Transverse colon (tissue), 4 donors: Measurements from ENCODE around the gene FAM229A. TPM values are rescaled to one million over a fixed set of nuclear protein-coding genes. Genes with fewer than 3 reads are reported as not detected.

Source experiments
- DNase-seq: peaks from one replicate; pipeline ENCODE4 v3.0.0-alpha.2; 2019
- H3K27ac ChIP-seq, 4 donors: fragments of 200-600 bp; sonication (generic); 2 replicates each; pipeline ENCODE4 v1.5.1; 2016 to 2018; ENCODE audit warnings: inconsistent platforms in 4 of 4
- H3K27me3 ChIP-seq: fragments of 200-600 bp; sonication (generic); 2 replicates; pipeline ENCODE4 v1.5.1; 2017; ENCODE audit warnings: inconsistent platforms
- H3K36me3 ChIP-seq, 4 donors: fragments of 200-600 bp; sonication (generic); 2 replicates each; pipeline ENCODE4 v1.5.1; 2017 to 2019; ENCODE audit warnings: inconsistent platforms in 4 of 4
- H3K4me1 ChIP-seq, 4 donors: fragments of 200-600 bp; sonication (generic); 2 replicates each; pipeline ENCODE4 v1.5.1; 2017 to 2020; ENCODE audit warnings: inconsistent platforms in 4 of 4
- H3K4me3 ChIP-seq, 4 donors: fragments of 200-600 bp; sonication (generic); 1 replicate in 1 of 4; 2 replicates in 3 of 4; pipeline versions ENCODE4 v1.5.1 to v1.6.1; 2017 to 2019; ENCODE audit warnings: inconsistent platforms in 4 of 4
- H3K9me3 ChIP-seq, 2 donors: fragments of 200-600 bp; sonication (generic); 2 replicates each; pipeline ENCODE4 v1.5.1; 2017 to 2019; ENCODE audit warnings: inconsistent platforms in 2 of 2
- CTCF ChIP-seq, 5 experiments: fragments of 200-600 bp in 3 of 5; fragments of 450-650 bp in 2 of 5; sonication (generic) in 3 of 5; IDR thresholded peaks; 1 replicate in 2 of 5; 2 replicates in 3 of 5; pipeline ENCODE4 v1.5.1; 2016 to 2017; ENCODE audit warnings: antibody characterized with exemption in 5 of 5, inconsistent platforms in 3 of 5, mild to moderate bottlenecking in 2 of 5, moderate library complexity in 1 of 5
- EP300 ChIP-seq: sonication (generic); formaldehyde crosslinking; IDR thresholded peaks from one replicate; pipeline ENCODE4 v1.6.1; 2017; ENCODE audit warnings: antibody characterized with exemption, low read depth
- POLR2A ChIP-seq: fragments of 450-650 bp; IDR thresholded peaks from one replicate; pipeline ENCODE4 v1.6.1; 2016; ENCODE audit warnings: antibody characterized with exemption, mild to moderate bottlenecking, moderate library complexity
- POLR2AphosphoS5 ChIP-seq, 3 donors: sonication (generic); formaldehyde crosslinking; IDR thresholded peaks; one replicate each; pipeline ENCODE4 v1.6.1; 2016; ENCODE audit warnings: antibody characterized with exemption in 3 of 3
- WGBS, 2 donors: methylation state at CpG; one replicate each; pipeline ENCODE4 v1.1.5; 2018; ENCODE audit warnings: low coverage in 1 of 2; 5-methylcytosine and 5-hydroxymethylcytosine counted together
- in situ Hi-C, 4 donors: fragments of 200-750 bp; cut with MboI; loops; one replicate each; pipeline versions ENCODE4 v1.15.0 to v1.15.1; 2017; ENCODE audit warnings: low sequenced_read_pairs in 3 of 4, low pct_ligation_motif_present in 1 of 4, low pct_unique_long_range_greater_than_20kb in 1 of 4
- intact Hi-C: fragments of 100-400 bp; cut with DNase I; formaldehyde crosslinking; loops from one replicate; pipeline ENCODE4 v1.15.1; 2023; ENCODE audit warnings: low total_unique reads
- total RNA-seq, 4 donors: library from RNA; depleted of rRNA; stranded (reverse); fragments of >200 nt; gene quantifications; one replicate each; pipeline ENCODE4 v1.1.0, GENCODE V29; 2016

The FAM229A gene
- total RNA-seq, 4 donors from 2014 or later: 12.1 to 59.1 (median 21.1) TPM

GRCh38 chr1:32352831-32353383 lies 9.4 kb downstream of the FAM229A start:
- H3K27me3 ChIP-seq: no peaks in the 10 kb centered on the region
- H3K27ac ChIP-seq: peak overlapping the region in 3 of 4 donors; percentile 17 to 94 (median 92)
- no peak for DNase-seq
- H3K4me1 ChIP-seq: peaks cover 15 to 27% (median 16%) of the 10 kb centered on the region in 4 donors
- 76% methylated on average over 2 of the region's 2 CpGs; no CpG with 5 or more reads in 1 of the 2 donors for whole genome bisulfite sequencing, 2 donors
- in situ Hi-C loops (no loop called here), intact Hi-C loops (no loop called here)
- H3K9me3 ChIP-seq: no peaks in the 10 kb centered on the region
- TF ChIP-seq EP300: no peak
- TF ChIP-seq POLR2AphosphoS5 (IDR thresholded peaks at IDR 0.05): no peak
- TF ChIP-seq POLR2A: no peak
- no peak for TF ChIP-seq CTCF (IDR thresholded peaks at IDR 0.05)
- no peak overlapping the region for H3K4me3 ChIP-seq
- H3K36me3 ChIP-seq: no peaks in the 10 kb centered on the region

GRCh38 chr1:32352239-32352745 lies 10.0 kb downstream of the FAM229A start:
- intact Hi-C loops: no loop called here
- no peaks in the 10 kb centered on the region for H3K9me3 ChIP-seq
- no peak for DNase-seq
- TF ChIP-seq POLR2AphosphoS5 (IDR thresholded peaks at IDR 0.05): no peak
- TF ChIP-seq CTCF (IDR thresholded peaks at IDR 0.05): no peak
- no peak for TF ChIP-seq EP300
- TF ChIP-seq POLR2A: no peak
- H3K27me3 ChIP-seq: no peaks in the 10 kb centered on the region
- in situ Hi-C loops: no loop called here
- WGBS, 2 donors: 54 to 90% methylated on average over 3 to 8 of the region's 8 CpGs
- peak overlapping the region; percentile 49 to 78 (median 72) for H3K4me3 ChIP-seq
- H3K36me3 ChIP-seq: no peaks in the 10 kb centered on the region
- peaks cover 15 to 27% (median 16%) of the 10 kb centered on the region in 4 donors for H3K4me1 ChIP-seq
- H3K27ac ChIP-seq: peak overlapping the region; percentile 89 to 94 (median 92)

GRCh38 chr1:32351399-32352238 lies 10.7 kb downstream of the FAM229A start:
- peak; percentile 96 for DNase-seq
- peaks cover 15 to 27% (median 16%) of the 10 kb centered on the region in 4 donors for H3K4me1 ChIP-seq
- H3K9me3 ChIP-seq: no peaks in the 10 kb centered on the region
- H3K36me3 ChIP-seq: no peaks in the 10 kb centered on the region
- no peaks in the 10 kb centered on the region for H3K27me3 ChIP-seq
- peak overlapping the region; percentile 89 to 94 (median 92) for H3K27ac ChIP-seq
- WGBS, 2 donors: 2% methylated on average over 67 of the region's 75 CpGs; no CpG with 5 or more reads in 1 of the 2 donors
- TF ChIP-seq POLR2AphosphoS5 (IDR thresholded peaks at IDR 0.05) (peak; percentile 90 to 93 (median 91)), POLR2A (peak; percentile 74), CTCF (IDR thresholded peaks at IDR 0.05) (no peak), EP300 (no peak)
- intact Hi-C loops: no loop called here
- in situ Hi-C loops: no loop called here
- H3K4me3 ChIP-seq: peak overlapping the region; percentile 49 to 78 (median 72)

- intact Hi-C loops: no loop called here
- H3K4me1 ChIP-seq: peaks cover 15 to 27% (median 16%) of the 10 kb centered on the region in 4 donors
- H3K27ac ChIP-seq: peak overlapping the region; percentile 89 to 94 (median 92)
- in situ Hi-C loops: no loop called here
- no peak for TF ChIP-seq POLR2A
- peak; percentile 62 to 78 (median 75) for TF ChIP-seq CTCF (IDR thresholded peaks at IDR 0.05)
- no peaks in the 10 kb centered on the region for H3K36me3 ChIP-seq
- DNase-seq: no peak
- H3K27me3 ChIP-seq: no peaks in the 10 kb centered on the region
- peak overlapping the region; percentile 39 to 78 (median 72) for H3K4me3 ChIP-seq
- WGBS, 2 donors: 22% methylated on average over 28 of the region's 28 CpGs; no CpG with 5 or more reads in 1 of the 2 donors
- H3K9me3 ChIP-seq: no peaks in the 10 kb centered on the region
Measured at GRCh38 chr1:32350785-32351398, 11.4 kb downstream of the FAM229A start.
